Measurements from ENCODE around the gene DSTYK. TPM values are rescaled to one million over a fixed set of nuclear protein-coding genes. Genes with fewer than 3 reads are reported as not detected.

DSTYK gene
- total RNA-seq, 2 experiments from 2014 or later = 10.0 to 10.7 TPM

DNA sequence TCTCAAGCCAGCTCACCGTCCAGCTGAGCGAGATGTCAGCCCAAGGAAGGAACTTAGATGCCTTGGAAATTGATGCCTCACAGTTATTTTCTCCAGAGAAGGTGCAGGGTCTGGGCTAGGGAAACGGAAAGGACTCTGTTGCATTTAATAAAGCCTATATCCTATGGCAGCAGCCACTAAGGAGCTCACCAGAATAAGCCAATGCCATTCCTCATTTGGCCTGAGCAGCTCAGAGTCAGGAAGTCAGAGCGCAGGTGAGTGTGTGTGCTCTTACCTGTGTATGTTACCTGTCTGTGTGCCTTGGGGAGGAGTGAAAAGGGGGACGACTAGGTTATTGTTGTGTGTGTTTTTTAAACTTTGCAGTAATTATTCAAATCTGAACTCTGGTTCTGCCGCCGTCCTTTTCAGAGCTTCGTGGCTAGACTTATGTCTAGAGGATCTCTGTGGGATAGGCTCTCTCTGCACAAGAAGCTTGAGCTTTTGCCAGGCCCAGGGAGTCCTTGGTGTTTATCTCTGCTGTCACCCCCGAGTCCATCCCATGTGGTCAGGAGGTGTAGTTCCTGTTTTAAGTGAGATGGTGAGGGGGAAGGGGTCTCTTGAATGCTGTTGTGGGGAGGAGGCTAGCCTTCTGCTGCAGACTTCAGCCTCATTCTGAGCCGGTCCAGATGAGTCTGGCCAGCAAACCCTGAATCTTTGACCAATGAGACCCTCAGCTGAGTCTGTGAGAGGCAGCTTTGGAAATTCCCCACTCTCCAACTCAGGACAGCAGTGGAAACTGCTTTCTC is 18.6 kb upstream of the DSTYK start:
- DNase-seq (no peak), ATAC-seq (no peak)
- peaks cover 2% of the 10 kb centered on the region for H3K36me3 Mint-ChIP-seq (ENCODE audit: low read depth)
- peaks cover 15% of the 10 kb centered on the region for H3K27me3 Mint-ChIP-seq
- H3K4me1 Mint-ChIP-seq (ENCODE audit: low read depth) = peaks cover 56% of the 10 kb centered on the region
- H3K4me3 Mint-ChIP-seq = peak overlapping the region; percentile 89
- intact Hi-C loops (cut with micrococcal nuclease) = loop anchor here (2.0 kb wide), 2 partner anchors 19 to 27 kb away; partner anchors contain the start of gene DSTYK
- H3K27ac Mint-ChIP-seq = no peak overlapping the region
- ChIA-PET CTCF (interaction anchor here (0.7 to 17.4 kb wide), 31 partner anchors 10 to 294 kb away, joined by 3 to 411 read pairs (median 5); partner anchors contain the start of genes NUAK2 and RBBP5), POLR2A (interaction anchor here (0.8 to 4.2 kb wide), 12 partner anchors 8 to 91 kb away, joined by 3 to 21 read pairs (median 4); partner anchors contain the start of gene DSTYK)
- no peaks in the 10 kb centered on the region for H3K9me3 Mint-ChIP-seq
- TF ChIP-seq, protein P1, sequence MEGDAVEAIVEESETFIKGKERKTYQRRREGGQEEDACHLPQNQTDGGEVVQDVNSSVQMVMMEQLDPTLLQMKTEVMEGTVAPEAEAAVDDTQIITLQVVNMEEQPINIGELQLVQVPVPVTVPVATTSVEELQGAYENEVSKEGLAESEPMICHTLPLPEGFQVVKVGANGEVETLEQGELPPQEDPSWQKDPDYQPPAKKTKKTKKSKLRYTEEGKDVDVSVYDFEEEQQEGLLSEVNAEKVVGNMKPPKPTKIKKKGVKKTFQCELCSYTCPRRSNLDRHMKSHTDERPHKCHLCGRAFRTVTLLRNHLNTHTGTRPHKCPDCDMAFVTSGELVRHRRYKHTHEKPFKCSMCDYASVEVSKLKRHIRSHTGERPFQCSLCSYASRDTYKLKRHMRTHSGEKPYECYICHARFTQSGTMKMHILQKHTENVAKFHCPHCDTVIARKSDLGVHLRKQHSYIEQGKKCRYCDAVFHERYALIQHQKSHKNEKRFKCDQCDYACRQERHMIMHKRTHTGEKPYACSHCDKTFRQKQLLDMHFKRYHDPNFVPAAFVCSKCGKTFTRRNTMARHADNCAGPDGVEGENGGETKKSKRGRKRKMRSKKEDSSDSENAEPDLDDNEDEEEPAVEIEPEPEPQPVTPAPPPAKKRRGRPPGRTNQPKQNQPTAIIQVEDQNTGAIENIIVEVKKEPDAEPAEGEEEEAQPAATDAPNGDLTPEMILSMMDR (IDR thresholded peaks at IDR 0.05) = no peak

DNA sequence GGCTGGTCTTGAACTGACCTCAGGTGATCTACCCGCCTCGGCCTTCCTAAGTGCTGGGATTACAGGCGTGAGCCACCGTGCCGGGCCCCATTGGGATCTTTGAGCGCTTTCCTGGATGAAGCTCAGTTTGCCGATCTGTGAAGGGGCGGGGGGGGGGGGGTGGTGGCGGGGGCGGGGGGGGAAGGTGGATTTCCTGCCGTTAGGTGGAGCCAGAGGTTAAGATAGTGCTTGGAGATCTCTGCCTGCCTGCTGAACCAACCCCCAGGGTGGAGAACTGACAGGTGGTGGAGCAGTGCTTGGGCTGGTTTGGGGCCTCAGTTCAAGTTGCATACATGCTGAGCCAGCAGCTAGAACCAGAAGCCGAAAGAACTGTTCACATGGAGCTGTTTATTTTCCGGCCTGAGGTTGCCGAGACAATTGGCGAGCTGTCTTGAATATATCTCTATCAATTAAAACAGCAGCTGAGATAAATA is 17.9 kb upstream of the DSTYK start:
- DNase-seq (peak; percentile 85), ATAC-seq (peak; percentile 75)
- TF ChIP-seq, protein P1 (IDR thresholded peaks at IDR 0.05) = no peak
- POLR2A ChIA-PET = interaction anchor here (0.8 to 4.2 kb wide), 12 partner anchors 8 to 91 kb away, joined by 3 to 21 read pairs (median 4); partner anchors contain the start of gene DSTYK
- Mint-ChIP-seq H3K4me1 (ENCODE audit: low read depth) (peaks cover 55% of the 10 kb centered on the region), H3K27ac (peak overlapping the region; percentile 93), H3K27me3 (peaks cover 17% of the 10 kb centered on the region), H3K4me3 (peak overlapping the region; percentile 89), H3K36me3 (ENCODE audit: low read depth) (peaks cover 2% of the 10 kb centered on the region), H3K9me3 (no peaks in the 10 kb centered on the region)
- intact Hi-C loops (cut with micrococcal nuclease) = loop anchor here (2.0 kb wide), 2 partner anchors 19 to 27 kb away; partner anchors contain the start of gene DSTYK
- CTCF ChIA-PET = interaction anchor here (0.7 to 17.4 kb wide), 39 partner anchors 9 to 295 kb away, joined by 3 to 411 read pairs (median 5); partner anchors contain the start of genes NUAK2 and RBBP5

DNA sequence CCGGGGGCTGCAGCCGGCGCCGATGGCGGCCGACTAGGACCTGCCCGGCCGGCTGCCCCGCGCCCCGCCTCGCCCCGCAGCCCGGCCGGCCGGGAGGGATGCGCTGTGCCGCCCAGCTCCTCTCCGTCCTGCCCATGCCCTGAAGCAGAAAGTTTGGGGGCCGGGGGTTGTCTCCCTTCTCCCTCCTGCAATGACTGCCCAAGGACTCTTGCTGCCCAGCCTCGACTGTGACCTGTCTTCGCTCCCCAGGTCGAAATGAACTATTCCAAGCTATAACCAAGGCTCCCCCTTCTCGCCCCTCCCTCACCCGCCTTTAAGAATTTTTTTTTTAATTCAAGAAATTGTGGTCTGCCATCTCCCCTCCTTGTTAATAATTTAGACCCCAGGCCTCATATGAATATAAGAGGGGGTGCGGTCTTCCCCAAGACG is 16.6 kb upstream of the DSTYK start:
- H3K4me1 Mint-ChIP-seq (ENCODE audit: low read depth) = peaks cover 45% of the 10 kb centered on the region
- CTCF ChIA-PET = interaction anchor here (0.6 to 17.4 kb wide), 31 partner anchors 10 to 238 kb away, joined by 3 to 411 read pairs (median 6); partner anchors contain the start of gene RBBP5
- DNase-seq (peak; percentile 20), ATAC-seq (peak; percentile 11)
- H3K4me3 Mint-ChIP-seq = peak overlapping the region; percentile 89
- peak overlapping the region; percentile 93 for H3K27ac Mint-ChIP-seq
- TF ChIP-seq, protein P1 (IDR thresholded peaks at IDR 0.05) = no peak
- POLR2A ChIA-PET = interaction anchor here (0.6 to 4.2 kb wide), 16 partner anchors 9 to 93 kb away, joined by 3 to 21 read pairs (median 4); partner anchors contain the start of gene NUAK2
- no peaks in the 10 kb centered on the region for H3K9me3 Mint-ChIP-seq
- intact Hi-C loops (cut with micrococcal nuclease) = loop anchor here (2.0 kb wide), 2 partner anchors 17 to 29 kb away; partner anchors contain the start of gene DSTYK
- no peaks in the 10 kb centered on the region for H3K36me3 Mint-ChIP-seq (ENCODE audit: low read depth)
- peaks cover 19% of the 10 kb centered on the region for H3K27me3 Mint-ChIP-seq

DNA sequence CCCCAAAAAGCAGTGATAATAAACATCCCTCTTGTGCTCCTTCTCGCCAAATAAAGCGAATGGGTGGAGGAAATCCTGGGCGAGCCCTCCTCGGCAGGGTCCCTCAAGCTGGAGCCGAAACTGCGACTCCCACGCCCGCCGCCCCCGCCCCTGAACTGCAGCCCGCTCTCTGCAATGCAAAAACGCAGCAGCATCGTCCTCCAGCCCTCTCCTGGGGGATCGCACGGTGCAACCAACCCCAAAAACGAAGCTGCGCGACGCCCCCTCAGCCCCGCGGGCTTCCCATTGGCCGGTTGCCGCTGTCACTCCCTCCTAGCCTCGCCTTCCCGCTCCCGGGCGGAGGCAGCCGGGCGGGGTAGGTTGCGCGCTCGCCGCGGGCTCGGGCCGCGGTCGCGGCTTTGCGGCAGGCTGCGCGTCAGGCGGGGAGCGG is 16.1 kb upstream of the DSTYK start, which contains the start of gene TMCC2:
TSS of gene TMCC2 (plus strand) at position 363 of the 430 bp plus-strand sequence. CDS start 619 bp downstream, outside the sequence.
- peak within 1 kb of the TSS; percentile 89 for H3K4me3 Mint-ChIP-seq
- no peaks in the 10 kb centered on the region for H3K9me3 Mint-ChIP-seq
- POLR2A ChIA-PET = interaction anchor here (1.0 to 4.2 kb wide), 10 partner anchors 9 to 82 kb away, joined by 3 to 21 read pairs (median 5); no protein-coding TSS in a partner anchor
- TF ChIP-seq, protein P1 (IDR thresholded peaks at IDR 0.05) = no peak
- CTCF ChIA-PET = interaction anchor here (0.6 to 17.4 kb wide), 16 partner anchors 9 to 238 kb away, joined by 3 to 411 read pairs (median 6); partner anchors contain the start of gene RBBP5
- H3K27ac Mint-ChIP-seq = peak within 1 kb of the TSS; percentile 93
- no peaks in the 10 kb centered on the region for H3K36me3 Mint-ChIP-seq (ENCODE audit: low read depth)
- peaks cover 19% of the 10 kb centered on the region for H3K27me3 Mint-ChIP-seq
- intact Hi-C loops (cut with micrococcal nuclease) = loop anchor here (2.0 kb wide), 2 partner anchors 17 to 29 kb away; partner anchors contain the start of gene DSTYK
- DNase-seq = peak; percentile 93
- peaks cover 42% of the 10 kb centered on the region for H3K4me1 Mint-ChIP-seq (ENCODE audit: low read depth)
- peak; percentile 87 for ATAC-seq

Measured in activated CD8-positive, alpha-beta T cell treated with anti-CD3 and anti-CD28 coated beads for 36 hours (primary cell).